Gastroesophageal sphincter (tissue), 4 donors: ENCODE data around the gene CROCC2. TPM values are rescaled to one million over a fixed set of nuclear protein-coding genes. Genes with fewer than 3 reads are reported as not detected.

Source experiments
- ATAC-seq: fragments of 150-250 bp; one replicate; pipeline ENCODE4 v1.9.1; 2016; ENCODE audit warnings: mild to moderate bottlenecking, moderate library complexity
- H3K27ac ChIP-seq, 4 donors: fragments of 200-600 bp; sonication (generic) in 3 of 4; 1 replicate in 3 of 4; 2 replicates in 1 of 4; pipeline ENCODE4 v1.5.1; 2016 to 2019
- H3K27me3 ChIP-seq: fragments of 200-600 bp; sonication (generic); one replicate; pipeline ENCODE4 v1.5.1; 2019
- H3K36me3 ChIP-seq, 2 donors: fragments of 200-600 bp; sonication (generic); one replicate each; pipeline ENCODE4 v1.5.1; 2019; ENCODE audit warnings: control low read depth in 1 of 2
- H3K4me1 ChIP-seq, 3 donors: fragments of 200-600 bp; sonication (generic); 1 replicate in 2 of 3; 2 replicates in 1 of 3; pipeline ENCODE4 v1.5.1; 2016 to 2019; ENCODE audit warnings: control low read depth in 2 of 3
- H3K4me3 ChIP-seq, 2 donors: fragments of 200-600 bp; sonication (generic); one replicate each; pipeline ENCODE4 v1.5.1; 2019; ENCODE audit warnings: mild to moderate bottlenecking in 1 of 2, moderate library complexity in 1 of 2
- H3K9me3 ChIP-seq, 3 donors: fragments of 200-600 bp; sonication (generic); one replicate each; pipeline ENCODE4 v1.5.1; 2017 to 2019; ENCODE audit warnings: control low read depth in 2 of 3
- CTCF ChIP-seq, 4 experiments: fragments of 200-600 bp in 2 of 4; fragments of 450-650 bp in 2 of 4; sonication (generic) in 1 of 4; IDR thresholded peaks; one replicate each; pipeline ENCODE4 v1.5.1; 2017 to 2019; ENCODE audit warnings: antibody characterized with exemption in 4 of 4, mild to moderate bottlenecking in 2 of 4, moderate library complexity in 2 of 4
- EP300 ChIP-seq: sonication (generic); formaldehyde crosslinking; IDR thresholded peaks from one replicate; pipeline ENCODE4 v1.6.1; 2017; ENCODE audit warnings: antibody characterized with exemption, mild to moderate bottlenecking
- POLR2A ChIP-seq, 2 donors: fragments of 450-650 bp; IDR thresholded peaks; one replicate each; pipeline ENCODE4 v1.6.1; 2017; ENCODE audit warnings: antibody characterized with exemption in 2 of 2, mild to moderate bottlenecking in 2 of 2, moderate library complexity in 1 of 2
- POLR2AphosphoS5 ChIP-seq: sonication (generic); formaldehyde crosslinking; IDR thresholded peaks from one replicate; pipeline ENCODE4 v1.6.1; 2017; ENCODE audit warnings: antibody characterized with exemption
- WGBS, 2 donors: methylation state at CpG; one replicate each; pipeline ENCODE4 v1.1.5; 2018; ENCODE audit warnings: low coverage in 1 of 2; 5-methylcytosine and 5-hydroxymethylcytosine counted together
- total RNA-seq, 4 donors: library from RNA; depleted of rRNA; stranded (reverse); fragments of >200 nt; gene quantifications; one replicate each; pipeline ENCODE4 v1.1.0, GENCODE V29; 2016

Gene CROCC2
- total RNA-seq, 4 donors from 2014 or later: not detected

DNA sequence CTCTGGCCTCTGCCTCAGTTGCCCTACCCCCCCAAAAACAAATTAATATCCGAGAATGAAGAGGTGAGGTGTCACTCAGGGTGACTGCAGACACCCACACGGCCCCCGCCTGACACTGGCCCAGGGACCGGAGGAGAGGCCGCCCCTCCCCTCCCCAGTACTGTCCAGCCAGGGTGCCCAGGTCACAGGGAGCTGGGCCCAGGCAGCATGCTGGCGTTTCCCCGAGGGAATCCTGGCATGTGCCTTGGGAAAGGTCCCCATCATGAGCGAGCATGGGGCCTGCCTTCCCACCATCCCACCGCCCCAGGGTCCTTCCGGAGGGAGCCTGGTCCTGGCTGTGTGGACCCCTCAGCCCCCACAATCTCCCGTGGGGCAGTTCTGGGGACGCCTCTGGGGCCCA is 13.2 kb upstream of the CROCC2 start:
- Histone ChIP-seq H3K4me1 (no peaks in the 10 kb centered on the region), H3K27me3 (no peaks in the 10 kb centered on the region), H3K4me3 (no peak overlapping the region), H3K27ac (no peak overlapping the region), H3K9me3 (no peaks in the 10 kb centered on the region), H3K36me3 (no peaks in the 10 kb centered on the region)
- TF ChIP-seq POLR2A (IDR thresholded peaks at IDR 0.05) (no peak), EP300 (no peak), CTCF (IDR thresholded peaks at IDR 0.05) (no peak), POLR2AphosphoS5 (no peak)
- WGBS, 2 donors: no CpG with 5 or more reads among the region's 12 CpGs
- ATAC-seq: no peak

- no peak for ATAC-seq
- H3K4me3 ChIP-seq: no peak overlapping the region
- peaks cover 0 to 2% (median 0%) of the 10 kb centered on the region in 3 donors for H3K4me1 ChIP-seq
- H3K36me3 ChIP-seq: no peaks in the 10 kb centered on the region
- TF ChIP-seq EP300: no peak
- TF ChIP-seq POLR2AphosphoS5: no peak
- TF ChIP-seq CTCF (IDR thresholded peaks at IDR 0.05): no peak
- no peak for TF ChIP-seq POLR2A (IDR thresholded peaks at IDR 0.05)
- no peaks in the 10 kb centered on the region for H3K27me3 ChIP-seq
- no CpG with 5 or more reads among the region's 17 CpGs for WGBS, 2 donors
- no peak overlapping the region for H3K27ac ChIP-seq
- H3K9me3 ChIP-seq: no peaks in the 10 kb centered on the region
Observed at GRCh38 chr2:240893363-240893844, 12.7 kb upstream of the CROCC2 start.

DNA sequence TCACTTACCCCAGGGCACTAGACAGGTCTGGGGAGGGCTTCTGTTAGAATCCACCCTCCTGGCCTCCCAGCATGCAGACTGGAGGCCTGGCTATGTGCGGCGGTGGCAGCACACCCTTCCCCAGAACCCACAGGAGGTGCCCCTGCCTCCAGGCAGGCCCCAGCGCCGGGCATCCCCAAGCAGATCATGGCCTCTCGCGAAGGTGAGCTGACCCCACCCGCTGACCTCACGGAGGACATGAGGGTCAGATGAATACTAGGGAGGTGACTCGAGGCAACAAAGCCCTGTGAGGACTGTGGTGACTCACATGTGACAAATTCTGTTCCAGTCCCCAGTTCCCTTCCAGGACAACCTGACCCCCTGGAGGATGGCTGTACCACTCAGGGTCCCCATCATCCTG is 12.1 kb upstream of the CROCC2 start:
- no peaks in the 10 kb centered on the region for H3K27me3 ChIP-seq
- no CpG with 5 or more reads among the region's 9 CpGs for WGBS, 2 donors

GRCh38 chr2:240894836-240895558 is 11.1 kb upstream of the CROCC2 start:
- H3K27me3 ChIP-seq: peaks cover 3% of the 10 kb centered on the region
- peaks cover 0 to 13% (median 0%) of the 10 kb centered on the region in 3 donors for H3K4me1 ChIP-seq
- WGBS, 2 donors: 85% methylated on average over 9 of the region's 28 CpGs; no CpG with 5 or more reads in 1 of the 2 donors
- ATAC-seq: no peak
- no peak overlapping the region for H3K4me3 ChIP-seq
- TF ChIP-seq POLR2AphosphoS5: no peak
- no peak for TF ChIP-seq POLR2A (IDR thresholded peaks at IDR 0.05)
- TF ChIP-seq EP300: no peak
- H3K36me3 ChIP-seq: no peaks in the 10 kb centered on the region
- no peaks in the 10 kb centered on the region for H3K9me3 ChIP-seq
- no peak overlapping the region for H3K27ac ChIP-seq

More for the DNA sequence above, 12.1 kb upstream of the CROCC2 start:
- TF ChIP-seq CTCF (IDR thresholded peaks at IDR 0.05) (no peak), POLR2AphosphoS5 (no peak), EP300 (no peak), POLR2A (IDR thresholded peaks at IDR 0.05) (no peak)
- peaks cover 0 to 8% (median 0%) of the 10 kb centered on the region in 3 donors for H3K4me1 ChIP-seq
- no peak overlapping the region for H3K4me3 ChIP-seq
- no peaks in the 10 kb centered on the region for H3K36me3 ChIP-seq
- ATAC-seq: no peak
- no peaks in the 10 kb centered on the region for H3K9me3 ChIP-seq
- H3K27ac ChIP-seq: no peak overlapping the region

- WGBS, 2 donors: 98% methylated on average over 9 of the region's 24 CpGs; no CpG with 5 or more reads in 1 of the 2 donors
- no peak for ATAC-seq
- H3K4me1 ChIP-seq: peaks cover 0 to 13% (median 0%) of the 10 kb centered on the region in 3 donors
- no peaks in the 10 kb centered on the region for H3K9me3 ChIP-seq
- H3K4me3 ChIP-seq: no peak within 1 kb of the TSS
- peaks cover 6% of the 10 kb centered on the region for H3K27me3 ChIP-seq
- TF ChIP-seq EP300: no peak
- TF ChIP-seq POLR2AphosphoS5: no peak
- no peak for TF ChIP-seq CTCF (IDR thresholded peaks at IDR 0.05)
- no peak for TF ChIP-seq POLR2A (IDR thresholded peaks at IDR 0.05)
- H3K27ac ChIP-seq: no peak within 1 kb of the TSS
- no peaks in the 10 kb centered on the region for H3K36me3 ChIP-seq
Observed at GRCh38 chr2:240895656-240896388, 10.3 kb upstream of the CROCC2 start, which contains the start of gene MAB21L4. Gene MAB21L4, minus strand, starts transcription at chr2:240896156. Its CDS starts 159 bp downstream, at chr2:240895997.
